Type B pancreatic cell (in vitro differentiated cells): ENCODE results near the gene MYLK. TPM values are rescaled to one million over a fixed set of nuclear protein-coding genes. Genes with fewer than 3 reads are reported as not detected.

ENCODE experiments used
- DNase-seq: peaks from one replicate; pipeline ENCODE4 v3.0.0; 2021; ENCODE audit warnings: mixed read lengths; ENCODE audit not compliant: unreplicated experiment; ENCODE audit errors: extremely low spot score
- H3K27ac Mint-ChIP-seq: 2 replicates; pipeline ENCODE4 v1.8.0; 2021; ENCODE audit warnings: mild to moderate bottlenecking, mixed read lengths
- H3K27me3 Mint-ChIP-seq: 2 replicates; pipeline ENCODE4 v1.8.0; 2021; ENCODE audit warnings: mixed read lengths
- H3K36me3 Mint-ChIP-seq: 2 replicates; pipeline ENCODE4 v1.8.0; 2021; ENCODE audit warnings: mixed read lengths
- H3K4me1 Mint-ChIP-seq: one replicate; pipeline ENCODE4 v1.8.0; 2021; ENCODE audit warnings: mixed read lengths; ENCODE audit not compliant: unreplicated experiment
- H3K4me3 Mint-ChIP-seq: 2 replicates; pipeline ENCODE4 v1.8.0; 2021; ENCODE audit warnings: mild to moderate bottlenecking, mixed read lengths
- H3K9me3 Mint-ChIP-seq: 2 replicates; pipeline ENCODE4 v1.8.0; 2021; ENCODE audit warnings: mixed read lengths
- CTCF ChIP-seq: fragments of 200-600 bp; sonication (generic); conservative IDR thresholded peaks from 2 replicates; pipeline ENCODE4 v1.5.0; 2021; ENCODE audit warnings: antibody characterized with exemption, mild to moderate bottlenecking
- total RNA-seq: library from RNA; stranded (reverse); gene quantifications from 2 replicates; pipeline ENCODE4 v1.2.1, GENCODE V29; 2021; ENCODE audit warnings: low replicate concordance

Gene MYLK
- total RNA-seq, 1 donor from 2014 or later, result 16.8 TPM

- no peak for TF ChIP-seq CTCF
- Mint-ChIP-seq H3K27ac (no peak overlapping the region), H3K27me3 (peaks cover 8% of the 10 kb centered on the region), H3K4me1 (peaks cover 14% of the 10 kb centered on the region), H3K9me3 (no peaks in the 10 kb centered on the region), H3K4me3 (no peak overlapping the region), H3K36me3 (no peaks in the 10 kb centered on the region)
- DNase-seq, result no peak
Measured at GRCh38 chr3:123779655-123780231, 104.4 kb downstream of the MYLK start.

GRCh38 chr3:123778991-123779622 lies 105.0 kb downstream of the MYLK start:
- H3K4me1 Mint-ChIP-seq, result peaks cover 20% of the 10 kb centered on the region
- H3K27me3 Mint-ChIP-seq, result peaks cover 8% of the 10 kb centered on the region

GRCh38 chr3:123778525-123778924 lies 105.6 kb downstream of the MYLK start:
- H3K4me3 Mint-ChIP-seq, result no peak overlapping the region
- peaks cover 26% of the 10 kb centered on the region for H3K4me1 Mint-ChIP-seq
- H3K27me3 Mint-ChIP-seq, result peaks cover 8% of the 10 kb centered on the region
- no peak overlapping the region for H3K27ac Mint-ChIP-seq
- H3K36me3 Mint-ChIP-seq, result no peaks in the 10 kb centered on the region
- H3K9me3 Mint-ChIP-seq, result no peaks in the 10 kb centered on the region
- no peak for TF ChIP-seq CTCF
- DNase-seq, result no peak

More at GRCh38 chr3:123778991-123779622, 105.0 kb downstream of the MYLK start:
- no peak overlapping the region for H3K4me3 Mint-ChIP-seq
- H3K9me3 Mint-ChIP-seq, result no peaks in the 10 kb centered on the region
- TF ChIP-seq CTCF, result no peak
- no peak for DNase-seq
- H3K27ac Mint-ChIP-seq, result no peak overlapping the region
- H3K36me3 Mint-ChIP-seq, result no peaks in the 10 kb centered on the region

GRCh38 chr3:123776071-123776782 lies 107.9 kb downstream of the MYLK start:
- Mint-ChIP-seq H3K4me3 (no peak overlapping the region), H3K27me3 (peaks cover 4% of the 10 kb centered on the region), H3K4me1 (peaks cover 21% of the 10 kb centered on the region), H3K27ac (no peak overlapping the region), H3K36me3 (no peaks in the 10 kb centered on the region), H3K9me3 (no peaks in the 10 kb centered on the region)
- DNase-seq, result no peak
- no peak for TF ChIP-seq CTCF

GRCh38 chr3:123774474-123774873 lies 109.7 kb downstream of the MYLK start:
- Mint-ChIP-seq H3K4me1 (peaks cover 15% of the 10 kb centered on the region), H3K9me3 (no peaks in the 10 kb centered on the region), H3K4me3 (no peak overlapping the region), H3K27me3 (peaks cover 2% of the 10 kb centered on the region), H3K36me3 (no peaks in the 10 kb centered on the region), H3K27ac (peak overlapping the region; percentile 47)
- no peak for TF ChIP-seq CTCF
- no peak for DNase-seq
